ENCODE results near the gene FAR1. TPM values are rescaled to one million over a fixed set of nuclear protein-coding genes. Genes with fewer than 3 reads are reported as not detected.

Gene FAR1
- total RNA-seq, 1 donor from 2014 or later, result 35.1 TPM

GRCh38 chr11:13674799-13675509 lies 6.5 kb downstream of the FAR1 start:
- no peak overlapping the region for H3K4me3 ChIP-seq
- H3K4me1 ChIP-seq, result peaks cover 49% of the 10 kb centered on the region
- intact Hi-C loops (cut with micrococcal nuclease), result no loop called here
- H3K9me3 ChIP-seq (replicated peaks), result no peaks in the 10 kb centered on the region
- no peaks in the 10 kb centered on the region for H3K36me3 ChIP-seq
- no peak for DNase-seq
- H3K27ac ChIP-seq (replicated peaks), result no peak overlapping the region
- H3K27me3 ChIP-seq (ENCODE audit: low read depth), result no peaks in the 10 kb centered on the region
- no peak for TF ChIP-seq CTCF (IDR thresholded peaks at IDR 0.05; ENCODE audit: borderline replicate concordance)

- no peaks in the 10 kb centered on the region for H3K27me3 ChIP-seq (ENCODE audit: low read depth)
- no peak overlapping the region for H3K27ac ChIP-seq (replicated peaks)
- peaks cover 50% of the 10 kb centered on the region for H3K4me1 ChIP-seq
- TF ChIP-seq CTCF (IDR thresholded peaks at IDR 0.05; ENCODE audit: borderline replicate concordance), result no peak
- no peaks in the 10 kb centered on the region for H3K36me3 ChIP-seq
- H3K4me3 ChIP-seq, result no peak overlapping the region
- no peak for DNase-seq
- intact Hi-C loops (cut with micrococcal nuclease), result no loop called here
- H3K9me3 ChIP-seq (replicated peaks), result no peaks in the 10 kb centered on the region
These were observed 8.1 kb downstream of the FAR1 start for GRCh38 chr11:13676576-13676975.

GRCh38 chr11:13679768-13680167 lies 11.3 kb downstream of the FAR1 start:
- intact Hi-C loops (cut with micrococcal nuclease), result no loop called here

GRCh38 chr11:13680501-13681264 lies 12.2 kb downstream of the FAR1 start:
- Histone ChIP-seq H3K9me3 (replicated peaks) (no peaks in the 10 kb centered on the region), H3K4me3 (no peak overlapping the region), H3K27me3 (ENCODE audit: low read depth) (no peaks in the 10 kb centered on the region), H3K4me1 (peaks cover 77% of the 10 kb centered on the region), H3K27ac (replicated peaks) (no peak overlapping the region), H3K36me3 (no peaks in the 10 kb centered on the region)
- no peak for TF ChIP-seq CTCF (IDR thresholded peaks at IDR 0.05; ENCODE audit: borderline replicate concordance)
- no peak for DNase-seq
- intact Hi-C loops (cut with micrococcal nuclease), result no loop called here

More at GRCh38 chr11:13679768-13680167, 11.3 kb downstream of the FAR1 start:
- no peak for TF ChIP-seq CTCF (IDR thresholded peaks at IDR 0.05; ENCODE audit: borderline replicate concordance)
- H3K36me3 ChIP-seq, result no peaks in the 10 kb centered on the region
- no peak for DNase-seq
- H3K27ac ChIP-seq (replicated peaks), result no peak overlapping the region
- H3K27me3 ChIP-seq (ENCODE audit: low read depth), result no peaks in the 10 kb centered on the region
- H3K4me3 ChIP-seq, result no peak overlapping the region
- H3K9me3 ChIP-seq (replicated peaks), result no peaks in the 10 kb centered on the region
- peaks cover 77% of the 10 kb centered on the region for H3K4me1 ChIP-seq

GRCh38 chr11:13681446-13681845 lies 13.0 kb downstream of the FAR1 start:
- intact Hi-C loops (cut with micrococcal nuclease), result no loop called here
- no peaks in the 10 kb centered on the region for H3K9me3 ChIP-seq (replicated peaks)
- no peak for DNase-seq
- no peaks in the 10 kb centered on the region for H3K27me3 ChIP-seq (ENCODE audit: low read depth)
- TF ChIP-seq CTCF (IDR thresholded peaks at IDR 0.05; ENCODE audit: borderline replicate concordance), result no peak
- H3K4me3 ChIP-seq, result no peak overlapping the region
- H3K36me3 ChIP-seq, result no peaks in the 10 kb centered on the region
- H3K27ac ChIP-seq (replicated peaks), result no peak overlapping the region
- H3K4me1 ChIP-seq, result peaks cover 77% of the 10 kb centered on the region

Measured in left ventricle myocardium inferior (tissue), 1 donor.